Endothelial cell (in vitro differentiated cells): Measurements from ENCODE around the gene GC. TPM values are rescaled to one million over a fixed set of nuclear protein-coding genes. Genes with fewer than 3 reads are reported as not detected.

Experiments used
- DNase-seq: peaks from one replicate; pipeline ENCODE4 v3.0.0; 2021; ENCODE audit warnings: low spot score
- H3K27ac Mint-ChIP-seq: one replicate; pipeline ENCODE4 v1.8.0; 2021; ENCODE audit warnings: mixed read lengths, inconsistent platforms; ENCODE audit not compliant: unreplicated experiment
- H3K27me3 Mint-ChIP-seq: one replicate; pipeline ENCODE4 v1.8.0; 2021; ENCODE audit warnings: mild to moderate bottlenecking, moderate library complexity, mixed read lengths, inconsistent platforms; ENCODE audit not compliant: unreplicated experiment
- H3K36me3 Mint-ChIP-seq: one replicate; pipeline ENCODE4 v1.8.0; 2021; ENCODE audit warnings: mild to moderate bottlenecking, low read depth, mixed read lengths, inconsistent platforms; ENCODE audit not compliant: unreplicated experiment
- H3K4me1 Mint-ChIP-seq: one replicate; pipeline ENCODE4 v1.8.0; 2021; ENCODE audit warnings: mild to moderate bottlenecking, mixed read lengths, inconsistent platforms; ENCODE audit not compliant: unreplicated experiment
- H3K4me3 Mint-ChIP-seq: one replicate; pipeline ENCODE4 v1.8.0; 2021; ENCODE audit warnings: mild to moderate bottlenecking, mixed read lengths, inconsistent platforms; ENCODE audit not compliant: unreplicated experiment
- H3K9me3 Mint-ChIP-seq: one replicate; pipeline ENCODE4 v1.8.0; 2021; ENCODE audit warnings: mixed read lengths, inconsistent platforms; ENCODE audit not compliant: unreplicated experiment
- CTCF ChIP-seq: fragments of 200-600 bp; sonication (generic); IDR thresholded peaks from one replicate; pipeline ENCODE4 v1.5.0; 2021; ENCODE audit warnings: antibody characterized with exemption; ENCODE audit not compliant: unreplicated experiment
- total RNA-seq: library from RNA; stranded (reverse); fragmentation: NEBNext Ultra II Directional; extraction: Animal tissue kit (Norgen Biotek cat#: 25700); gene quantifications from one replicate; pipeline ENCODE4 v1.2.1, GENCODE V29; 2021; ENCODE audit not compliant: unreplicated experiment

Gene GC
- total RNA-seq, 1 donor from 2014 or later: 0.23 TPM

GRCh38 chr4:71773004-71773403 is 10.9 kb downstream of the GC start:
- no peak for TF ChIP-seq CTCF
- H3K27ac Mint-ChIP-seq: no peak overlapping the region
- no peak for DNase-seq
- H3K4me3 Mint-ChIP-seq: no peak overlapping the region
- H3K36me3 Mint-ChIP-seq: no peaks in the 10 kb centered on the region
- peaks cover 3% of the 10 kb centered on the region for H3K27me3 Mint-ChIP-seq
- peaks cover 18% of the 10 kb centered on the region for H3K4me1 Mint-ChIP-seq
- no peaks in the 10 kb centered on the region for H3K9me3 Mint-ChIP-seq

GRCh38 chr4:71772592-71772991 is 11.3 kb downstream of the GC start:
- TF ChIP-seq CTCF: no peak
- Mint-ChIP-seq H3K27ac (no peak overlapping the region), H3K4me3 (no peak overlapping the region), H3K36me3 (no peaks in the 10 kb centered on the region), H3K27me3 (peaks cover 3% of the 10 kb centered on the region), H3K9me3 (no peaks in the 10 kb centered on the region), H3K4me1 (peaks cover 18% of the 10 kb centered on the region)
- no peak for DNase-seq

GRCh38 chr4:71771613-71772012 is 12.3 kb downstream of the GC start:
- Mint-ChIP-seq H3K36me3 (no peaks in the 10 kb centered on the region), H3K9me3 (no peaks in the 10 kb centered on the region), H3K4me3 (no peak overlapping the region), H3K4me1 (peaks cover 18% of the 10 kb centered on the region), H3K27me3 (peaks cover 3% of the 10 kb centered on the region), H3K27ac (no peak overlapping the region)
- TF ChIP-seq CTCF: no peak
- DNase-seq: no peak

GRCh38 chr4:71769434-71769833 is 14.4 kb downstream of the GC start:
- no peaks in the 10 kb centered on the region for H3K9me3 Mint-ChIP-seq
- no peak for DNase-seq
- no peak for TF ChIP-seq CTCF
- H3K27ac Mint-ChIP-seq: no peak overlapping the region
- peaks cover 18% of the 10 kb centered on the region for H3K4me1 Mint-ChIP-seq
- H3K36me3 Mint-ChIP-seq: no peaks in the 10 kb centered on the region
- peaks cover 3% of the 10 kb centered on the region for H3K27me3 Mint-ChIP-seq
- H3K4me3 Mint-ChIP-seq: no peak overlapping the region

GRCh38 chr4:71768123-71768522 is 15.8 kb downstream of the GC start:
- H3K4me3 Mint-ChIP-seq: no peak overlapping the region
- H3K4me1 Mint-ChIP-seq: peaks cover 18% of the 10 kb centered on the region
- no peak for TF ChIP-seq CTCF
- H3K36me3 Mint-ChIP-seq: no peaks in the 10 kb centered on the region
- DNase-seq: no peak
- no peak overlapping the region for H3K27ac Mint-ChIP-seq
- no peaks in the 10 kb centered on the region for H3K9me3 Mint-ChIP-seq
- peaks cover 3% of the 10 kb centered on the region for H3K27me3 Mint-ChIP-seq
